ENCODE results near the gene REXO1.

DNA sequence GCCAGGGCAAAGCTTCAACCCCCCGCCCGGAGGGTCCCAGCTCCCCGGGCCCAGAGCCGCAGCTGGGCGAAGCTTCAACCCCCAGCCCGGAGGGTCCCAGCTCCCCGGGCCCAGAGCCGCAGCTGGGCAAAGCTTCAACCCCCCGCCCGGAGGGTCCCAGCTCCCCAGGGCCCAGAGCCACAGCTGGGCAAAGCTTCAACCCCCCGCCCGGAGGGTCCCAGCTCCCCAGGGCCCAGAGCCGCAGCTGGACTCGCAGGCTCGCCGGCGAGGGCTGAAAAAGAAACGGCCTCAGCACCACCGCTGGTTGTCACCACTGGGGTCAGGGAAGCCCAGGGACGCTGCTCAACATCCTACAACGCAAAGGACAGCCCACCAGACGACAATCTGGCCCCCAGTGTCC is 5.2 kb downstream of the REXO1 start:
- TF ChIP-seq, protein P1, sequence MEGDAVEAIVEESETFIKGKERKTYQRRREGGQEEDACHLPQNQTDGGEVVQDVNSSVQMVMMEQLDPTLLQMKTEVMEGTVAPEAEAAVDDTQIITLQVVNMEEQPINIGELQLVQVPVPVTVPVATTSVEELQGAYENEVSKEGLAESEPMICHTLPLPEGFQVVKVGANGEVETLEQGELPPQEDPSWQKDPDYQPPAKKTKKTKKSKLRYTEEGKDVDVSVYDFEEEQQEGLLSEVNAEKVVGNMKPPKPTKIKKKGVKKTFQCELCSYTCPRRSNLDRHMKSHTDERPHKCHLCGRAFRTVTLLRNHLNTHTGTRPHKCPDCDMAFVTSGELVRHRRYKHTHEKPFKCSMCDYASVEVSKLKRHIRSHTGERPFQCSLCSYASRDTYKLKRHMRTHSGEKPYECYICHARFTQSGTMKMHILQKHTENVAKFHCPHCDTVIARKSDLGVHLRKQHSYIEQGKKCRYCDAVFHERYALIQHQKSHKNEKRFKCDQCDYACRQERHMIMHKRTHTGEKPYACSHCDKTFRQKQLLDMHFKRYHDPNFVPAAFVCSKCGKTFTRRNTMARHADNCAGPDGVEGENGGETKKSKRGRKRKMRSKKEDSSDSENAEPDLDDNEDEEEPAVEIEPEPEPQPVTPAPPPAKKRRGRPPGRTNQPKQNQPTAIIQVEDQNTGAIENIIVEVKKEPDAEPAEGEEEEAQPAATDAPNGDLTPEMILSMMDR (IDR thresholded peaks at IDR 0.05) = no peak
- no peak for TF ChIP-seq POLR2A (IDR thresholded peaks at IDR 0.05)
